Smooth muscle cell (in vitro differentiated cells): ENCODE data around the gene ORC3. TPM values are rescaled to one million over a fixed set of nuclear protein-coding genes. Genes with fewer than 3 reads are reported as not detected.

Experiments
- DNase-seq: peaks from one replicate; lab custom pipeline; 2025; ENCODE audit not compliant: unreplicated experiment; lab: John Stamatoyannopoulos, UW
- H2AFZ ChIP-seq: fragments of 200-600 bp; sonication (generic); 2 replicates; pipeline ENCODE4 v1.6.0; 2016; ENCODE audit warnings: antibody characterized with exemption, low read depth, mild to moderate bottlenecking
- H3F3A ChIP-seq: fragments of 200-600 bp; sonication (generic); 2 replicates; pipeline ENCODE4 v1.6.0; 2017; ENCODE audit warnings: antibody characterized with exemption, low read depth
- H3K27ac ChIP-seq: fragments of 200-600 bp; sonication (generic); 2 replicates; pipeline ENCODE4 v1.5.1; 2016; ENCODE audit warnings: low read depth, mild to moderate bottlenecking
- H3K27me3 ChIP-seq: fragments of 200-600 bp; sonication (generic); 2 replicates; pipeline ENCODE4 v1.6.1; 2016; ENCODE audit warnings: low read depth, mild to moderate bottlenecking
- H3K36me3 ChIP-seq: fragments of 200-600 bp; sonication (generic); 2 replicates; pipeline ENCODE4 v1.5.1; 2016; ENCODE audit warnings: low read depth
- H3K4me1 ChIP-seq: fragments of 200-600 bp; sonication (generic); 2 replicates; pipeline ENCODE4 v1.5.1; 2016; ENCODE audit warnings: low read depth
- H3K4me2 ChIP-seq: fragments of 200-600 bp; sonication (generic); 2 replicates; pipeline ENCODE4 v1.6.0; 2016; ENCODE audit warnings: mild to moderate bottlenecking
- H3K4me3 ChIP-seq: fragments of 200-600 bp; sonication (generic); 2 replicates; pipeline ENCODE4 v1.5.1; 2016; ENCODE audit warnings: mild to moderate bottlenecking
- H3K79me2 ChIP-seq: fragments of 200-600 bp; sonication (generic); 2 replicates; pipeline ENCODE4 v1.6.0; 2016; ENCODE audit warnings: low read depth, mild to moderate bottlenecking
- H3K9ac ChIP-seq: fragments of 200-600 bp; sonication (generic); 2 replicates; pipeline ENCODE4 v1.6.0; 2016; ENCODE audit warnings: low read depth
- H3K9me3 ChIP-seq: fragments of 200-600 bp; sonication (generic); replicated peaks from 2 replicates; pipeline ENCODE4 v1.5.1; 2016; ENCODE audit warnings: low read depth
- H4K20me1 ChIP-seq: fragments of 200-600 bp; sonication (generic); 2 replicates; pipeline ENCODE4 v1.6.0; 2016; ENCODE audit warnings: low read depth
- CTCF ChIP-seq: fragments of 200-600 bp; sonication (generic); IDR thresholded peaks from 2 replicates; pipeline ENCODE4 v1.5.1; 2017; ENCODE audit warnings: borderline replicate concordance, mild to moderate bottlenecking, antibody characterized with exemption; ENCODE audit not compliant: insufficient read depth, poor library complexity, severe bottlenecking
- WGBS: methylation state at CpG from one replicate; pipeline ENCODE4 v1.1.7; 2016; ENCODE audit warnings: low lambda C conversion rate; 5-methylcytosine and 5-hydroxymethylcytosine counted together
- polyA plus RNA-seq: library from polyadenylated mRNA; unstranded; fragments of >200 nt; fragmentation: Nextera tagmentation; extraction: Ambion mirVana; gene quantifications from 2 replicates; pipeline ENCODE4 v1.2.1, GENCODE V29; 2016
- total RNA-seq: library from RNA; depleted of rRNA; stranded (reverse); fragments of >200 nt; gene quantifications from 2 replicates; pipeline ENCODE4 v1.2.3, GENCODE V29; 2014

Gene ORC3
- total and polyA plus RNA-seq, 2 experiments from 2014 or later = 23.4 to 37.1 TPM

DNA sequence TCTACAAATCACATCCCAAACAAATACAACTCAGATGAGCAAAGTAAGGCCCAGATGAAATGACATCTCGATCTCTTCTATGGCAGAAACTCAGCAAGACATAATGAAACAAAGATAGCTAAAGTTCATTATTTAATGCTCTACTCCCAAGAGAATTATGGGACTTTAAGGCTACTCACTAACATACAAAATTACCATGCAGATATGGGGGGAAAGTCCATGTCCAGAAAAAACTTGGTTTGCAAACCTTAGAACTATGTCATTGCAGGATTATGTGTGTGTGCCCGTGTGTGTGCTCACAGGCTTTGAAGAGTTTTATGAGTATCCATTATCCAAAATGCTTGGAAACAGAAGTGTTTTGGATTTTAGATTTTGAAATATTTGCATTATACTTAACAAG is 78.1 kb downstream of the ORC3 start:
- DNase-seq = no peak
- H3K36me3 ChIP-seq = no peaks in the 10 kb centered on the region

GRCh38 chr6:87669051-87669450 is 79.1 kb downstream of the ORC3 start:
- Histone ChIP-seq H3K4me1 (no peaks in the 10 kb centered on the region), H4K20me1 (peaks cover 4% of the 10 kb centered on the region), H3F3A (no peaks in the 10 kb centered on the region), H3K27ac (no peak overlapping the region), H3K9me3 (no peaks in the 10 kb centered on the region), H3K9ac (no peak overlapping the region), H3K4me2 (no peak overlapping the region), H3K27me3 (no peaks in the 10 kb centered on the region), H3K4me3 (no peak overlapping the region), H3K79me2 (no peaks in the 10 kb centered on the region), H3K36me3 (no peaks in the 10 kb centered on the region), H2AFZ (no peak overlapping the region)
- WGBS = 96% methylated on average over 3 of the region's 3 CpGs
- DNase-seq = no peak
- TF ChIP-seq CTCF = no peak

More for the DNA sequence above, 78.1 kb downstream of the ORC3 start:
- no peak overlapping the region for H2AFZ ChIP-seq
- H3F3A ChIP-seq = no peaks in the 10 kb centered on the region
- no peaks in the 10 kb centered on the region for H3K27me3 ChIP-seq
- no peak overlapping the region for H3K27ac ChIP-seq
- WGBS = 93% methylated on average over 2 of the region's 2 CpGs
- no peaks in the 10 kb centered on the region for H3K79me2 ChIP-seq
- H3K9me3 ChIP-seq = no peaks in the 10 kb centered on the region
- no peak overlapping the region for H3K4me2 ChIP-seq
- H4K20me1 ChIP-seq = peaks cover 4% of the 10 kb centered on the region
- H3K4me1 ChIP-seq = no peaks in the 10 kb centered on the region
- no peak for TF ChIP-seq CTCF
- H3K4me3 ChIP-seq = no peak overlapping the region
- no peak overlapping the region for H3K9ac ChIP-seq

- TF ChIP-seq CTCF = no peak
- Histone ChIP-seq H3K27ac (no peak overlapping the region), H2AFZ (no peak overlapping the region), H3K4me2 (no peak overlapping the region), H4K20me1 (peaks cover 11% of the 10 kb centered on the region), H3K9me3 (no peaks in the 10 kb centered on the region), H3K27me3 (no peaks in the 10 kb centered on the region), H3K79me2 (no peaks in the 10 kb centered on the region), H3K9ac (no peak overlapping the region), H3K36me3 (peaks cover 5% of the 10 kb centered on the region), H3K4me3 (no peak overlapping the region), H3F3A (no peaks in the 10 kb centered on the region), H3K4me1 (no peaks in the 10 kb centered on the region)
- DNase-seq = no peak
- WGBS = 79% methylated on average over 2 of the region's 2 CpGs
Observed at GRCh38 chr6:87670707-87671106, 80.8 kb downstream of the ORC3 start.

- no peaks in the 10 kb centered on the region for H3K4me1 ChIP-seq
- no peak overlapping the region for H3K4me3 ChIP-seq
- H4K20me1 ChIP-seq = peaks cover 17% of the 10 kb centered on the region
- H3K79me2 ChIP-seq = no peaks in the 10 kb centered on the region
- no peaks in the 10 kb centered on the region for H3K9me3 ChIP-seq
- no peak for TF ChIP-seq CTCF
- peaks cover 8% of the 10 kb centered on the region for H3K36me3 ChIP-seq
- no peak for DNase-seq
- H3K4me2 ChIP-seq = no peak overlapping the region
- 78% methylated on average over 6 of the region's 6 CpGs for WGBS
- H2AFZ ChIP-seq = no peak overlapping the region
- no peak overlapping the region for H3K9ac ChIP-seq
- no peaks in the 10 kb centered on the region for H3F3A ChIP-seq
- H3K27me3 ChIP-seq = no peaks in the 10 kb centered on the region
- H3K27ac ChIP-seq = no peak overlapping the region
Observed at GRCh38 chr6:87671555-87672029, 81.7 kb downstream of the ORC3 start.
